Measurements from ENCODE around the gene ZNF474. TPM values are rescaled to one million over a fixed set of nuclear protein-coding genes. Genes with fewer than 3 reads are reported as not detected.

Gene ZNF474
- total RNA-seq, 2 experiments from 2014 or later: not detected

DNA sequence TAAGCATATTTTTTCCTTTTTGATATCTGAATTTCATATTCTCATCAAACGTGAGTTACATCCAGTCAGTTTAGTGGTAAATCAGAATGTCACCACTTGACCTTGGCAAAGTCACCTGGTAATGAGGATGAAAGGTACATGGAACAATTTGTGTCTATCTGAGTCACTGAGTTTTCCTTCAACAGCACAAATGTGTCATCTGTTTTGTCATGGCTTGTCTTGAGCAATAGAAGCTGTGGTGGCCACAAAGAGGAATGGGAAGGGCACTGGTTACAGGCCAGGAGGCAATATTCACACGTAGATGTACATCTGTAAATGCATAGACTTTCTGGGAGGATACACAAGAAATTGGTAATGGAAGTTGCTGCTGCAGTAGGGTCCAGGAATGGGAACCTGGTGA, 8.4 kb upstream of the ZNF474 start:
- ATAC-seq (peak; percentile 36), DNase-seq (no peak)
- no peaks in the 10 kb centered on the region for H3K36me3 Mint-ChIP-seq (ENCODE audit: low read depth)
- H3K4me1 Mint-ChIP-seq: peaks cover 3% of the 10 kb centered on the region
- H3K9me3 Mint-ChIP-seq (ENCODE audit: low read depth): no peaks in the 10 kb centered on the region
- CTCF ChIA-PET: no interaction called here
- intact Hi-C loops (cut with DNase I, micrococcal nuclease): no loop called here
- H3K27ac Mint-ChIP-seq: no peak overlapping the region
- POLR2A ChIA-PET: no interaction called here
- peaks cover 11% of the 10 kb centered on the region for H3K27me3 Mint-ChIP-seq
- no peak overlapping the region for H3K4me3 Mint-ChIP-seq

DNA sequence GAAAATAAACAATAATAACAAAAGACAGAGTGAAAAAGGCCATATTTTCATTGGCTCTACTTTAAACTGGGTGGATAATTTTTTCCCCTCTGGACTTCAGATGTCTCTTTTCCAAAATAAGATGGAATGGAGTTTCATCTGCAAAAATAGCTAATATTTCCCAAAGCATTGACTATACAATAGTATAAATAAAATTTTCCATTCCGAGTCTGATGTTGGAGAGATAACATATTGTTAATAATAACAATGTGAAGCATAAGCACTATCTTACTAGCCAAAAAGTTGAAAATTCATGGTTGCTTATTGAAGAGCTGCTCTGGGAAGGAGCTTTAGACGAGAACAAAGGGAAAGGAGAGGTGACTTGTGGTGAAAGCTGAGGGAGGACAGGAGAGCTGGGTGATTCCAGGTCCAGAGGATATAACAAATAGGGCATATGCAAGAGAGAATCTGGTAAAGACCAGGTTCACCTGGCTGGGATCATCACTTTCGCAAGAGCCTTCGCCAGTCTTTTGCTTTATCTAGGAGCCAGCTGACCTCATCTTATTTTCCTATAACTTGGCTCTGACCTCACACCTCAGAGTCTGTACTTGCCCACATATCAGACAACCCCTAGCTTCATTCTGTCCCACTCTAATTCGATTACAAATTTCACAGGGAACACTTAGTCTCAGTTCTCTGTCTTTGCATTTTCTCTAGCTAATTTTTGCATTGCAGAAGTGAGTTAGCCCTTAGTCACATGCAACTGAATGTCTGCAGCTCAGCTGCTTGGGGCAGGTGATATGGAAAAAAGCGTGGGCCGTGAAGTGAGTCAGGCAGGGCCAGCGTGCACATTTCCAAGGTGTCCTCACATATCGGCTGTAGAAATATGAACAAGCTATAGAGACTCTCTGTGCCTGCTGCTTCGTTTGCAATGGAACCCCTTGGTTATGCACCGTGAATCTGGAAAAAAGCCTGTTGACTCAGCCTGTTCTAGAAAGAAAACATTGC, 7.6 kb upstream of the ZNF474 start:
- DNase-seq (peak; percentile 22), ATAC-seq (no peak)
- intact Hi-C loops (cut with DNase I, micrococcal nuclease): no loop called here
- no peak overlapping the region for H3K27ac Mint-ChIP-seq
- peaks cover 3% of the 10 kb centered on the region for H3K4me1 Mint-ChIP-seq
- H3K27me3 Mint-ChIP-seq: peaks cover 11% of the 10 kb centered on the region
- H3K4me3 Mint-ChIP-seq: no peak overlapping the region
- H3K9me3 Mint-ChIP-seq (ENCODE audit: low read depth): no peaks in the 10 kb centered on the region
- CTCF ChIA-PET: interaction anchor here (1.1 kb wide), 1 partner anchor 10 kb away, joined by 4 read pairs; no protein-coding TSS in a partner anchor
- POLR2A ChIA-PET: no interaction called here
- H3K36me3 Mint-ChIP-seq (ENCODE audit: low read depth): no peaks in the 10 kb centered on the region

DNA sequence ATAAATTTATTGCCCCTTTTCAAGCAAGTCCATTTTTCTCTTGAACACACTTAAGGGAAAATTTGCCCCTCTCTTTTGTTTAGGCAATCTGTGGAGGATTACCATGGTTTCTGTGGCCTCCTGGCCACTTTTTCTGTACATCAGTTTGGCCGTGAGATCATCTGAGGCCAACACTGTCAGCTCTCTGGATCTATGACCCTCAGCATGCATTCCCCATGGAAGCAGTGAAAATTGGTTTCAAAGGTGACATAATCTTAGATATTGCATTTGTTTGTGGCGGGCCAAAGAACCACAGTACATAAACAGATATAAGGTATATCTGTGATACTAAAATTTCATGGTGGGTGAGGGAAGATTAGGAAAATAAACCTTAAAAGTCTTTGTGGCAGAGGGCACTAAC, 4.6 kb upstream of the ZNF474 start:
- ATAC-seq (no peak), DNase-seq (no peak)
- CTCF ChIA-PET: interaction anchor here (0.7 kb wide), 1 partner anchor 12 kb away, joined by 4 read pairs; no protein-coding TSS in a partner anchor
- H3K36me3 Mint-ChIP-seq (ENCODE audit: low read depth): no peaks in the 10 kb centered on the region
- H3K4me1 Mint-ChIP-seq: peaks cover 3% of the 10 kb centered on the region
- peaks cover 8% of the 10 kb centered on the region for H3K27me3 Mint-ChIP-seq
- no peaks in the 10 kb centered on the region for H3K9me3 Mint-ChIP-seq (ENCODE audit: low read depth)
- H3K27ac Mint-ChIP-seq: no peak overlapping the region
- no peak overlapping the region for H3K4me3 Mint-ChIP-seq
- POLR2A ChIA-PET: no interaction called here
- intact Hi-C loops (cut with DNase I, micrococcal nuclease): no loop called here

DNA sequence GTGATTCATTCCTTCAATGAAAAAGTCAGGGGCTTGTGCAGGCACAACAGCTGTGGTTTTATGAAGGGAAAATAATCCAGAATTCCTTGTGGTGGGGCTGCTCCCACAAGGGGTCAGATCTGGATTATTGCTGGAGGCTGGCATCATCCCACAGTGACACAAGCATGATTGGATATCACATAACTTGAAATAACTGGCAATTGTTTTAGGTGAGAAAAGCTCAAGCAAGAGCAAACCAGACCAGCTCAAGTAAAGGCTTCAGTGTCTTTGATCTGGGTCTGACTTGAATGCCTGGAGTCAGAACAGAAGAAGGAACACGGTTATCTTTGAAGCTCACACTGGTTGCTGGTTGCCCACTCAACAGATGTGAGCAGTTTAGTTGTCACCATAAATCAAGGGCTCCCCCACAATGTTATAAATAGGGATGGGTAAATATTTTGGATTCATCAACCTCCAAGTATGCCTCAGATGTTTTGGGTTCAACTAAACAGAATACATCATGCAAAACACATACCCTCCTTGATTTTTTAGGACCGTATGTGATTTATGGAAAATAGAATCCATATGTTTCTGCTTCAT, 3.1 kb upstream of the ZNF474 start:
- no peaks in the 10 kb centered on the region for H3K9me3 Mint-ChIP-seq (ENCODE audit: low read depth)
- ChIA-PET POLR2A (no interaction called here), CTCF (interaction anchor here (0.8 kb wide), 1 partner anchor 30 kb away, joined by 4 read pairs; no protein-coding TSS in a partner anchor)
- no peak overlapping the region for H3K27ac Mint-ChIP-seq
- intact Hi-C loops (cut with DNase I, micrococcal nuclease): no loop called here
- no peaks in the 10 kb centered on the region for H3K4me1 Mint-ChIP-seq
- H3K4me3 Mint-ChIP-seq: no peak overlapping the region
- peaks cover 2% of the 10 kb centered on the region for H3K27me3 Mint-ChIP-seq
- DNase-seq: no peak
- no peaks in the 10 kb centered on the region for H3K36me3 Mint-ChIP-seq (ENCODE audit: low read depth)
- no peak for ATAC-seq

DNA sequence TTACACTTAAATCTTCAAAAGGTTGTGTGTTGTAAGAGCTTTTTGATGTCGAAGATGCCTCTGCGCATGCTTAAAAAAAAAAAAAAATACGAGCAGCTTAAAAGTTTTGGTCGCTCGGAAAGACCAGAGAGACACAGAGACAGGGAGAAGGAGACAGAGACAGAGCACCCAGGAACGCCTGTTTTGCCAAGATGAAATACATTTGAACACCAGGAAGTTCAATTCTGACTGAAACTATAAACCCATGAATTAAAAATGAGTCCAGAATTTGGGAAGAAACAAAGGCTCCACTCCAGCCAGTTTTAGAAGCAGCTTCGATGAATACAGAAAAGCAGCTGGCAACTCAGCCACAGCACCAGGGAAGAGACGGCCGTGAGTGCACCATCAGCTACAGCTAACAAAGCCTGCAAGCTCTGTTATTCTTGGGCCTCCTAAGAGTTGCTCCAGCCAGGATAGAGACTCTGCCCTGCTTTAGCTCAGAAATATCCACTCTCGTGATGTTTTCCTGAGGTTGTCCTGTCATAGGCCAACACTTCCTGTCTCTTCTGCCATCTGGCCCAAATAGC, 2.5 kb upstream of the ZNF474 start:
- Mint-ChIP-seq H3K4me3 (no peak overlapping the region), H3K36me3 (ENCODE audit: low read depth) (no peaks in the 10 kb centered on the region), H3K4me1 (no peaks in the 10 kb centered on the region), H3K27ac (no peak overlapping the region), H3K9me3 (ENCODE audit: low read depth) (no peaks in the 10 kb centered on the region), H3K27me3 (peaks cover 2% of the 10 kb centered on the region)
- intact Hi-C loops (cut with DNase I, micrococcal nuclease): no loop called here
- ChIA-PET CTCF (interaction anchor here (0.8 kb wide), 1 partner anchor 30 kb away, joined by 4 read pairs; no protein-coding TSS in a partner anchor), POLR2A (no interaction called here)
- ATAC-seq: no peak
- no peak for DNase-seq

DNA sequence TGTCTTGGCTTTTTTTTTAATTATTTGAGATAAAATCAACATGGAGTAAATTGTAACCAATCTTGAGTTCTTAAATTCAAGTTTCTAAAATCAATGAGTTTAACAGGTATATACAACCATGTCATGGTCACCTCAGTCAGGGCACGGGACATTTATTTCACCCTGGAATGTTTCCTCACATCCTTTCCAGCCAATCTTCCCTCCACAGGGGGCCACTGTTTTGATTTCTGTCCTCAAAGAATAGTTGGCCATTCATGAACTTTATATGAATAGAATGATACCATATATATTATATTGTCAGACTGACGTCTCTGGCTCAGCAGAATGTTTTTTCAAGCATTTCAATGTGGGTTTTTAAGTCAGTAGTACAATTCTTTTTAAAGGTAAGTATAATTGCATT, 806 bp downstream of the ZNF474 start:
- Mint-ChIP-seq H3K27me3 (peaks cover 2% of the 10 kb centered on the region), H3K4me3 (no peak overlapping the region), H3K4me1 (no peaks in the 10 kb centered on the region), H3K27ac (no peak overlapping the region), H3K9me3 (ENCODE audit: low read depth) (no peaks in the 10 kb centered on the region), H3K36me3 (ENCODE audit: low read depth) (no peaks in the 10 kb centered on the region)
- CTCF ChIA-PET: no interaction called here
- intact Hi-C loops (cut with DNase I, micrococcal nuclease): no loop called here
- DNase-seq: no peak
- ATAC-seq: no peak
- POLR2A ChIA-PET: no interaction called here

DNA sequence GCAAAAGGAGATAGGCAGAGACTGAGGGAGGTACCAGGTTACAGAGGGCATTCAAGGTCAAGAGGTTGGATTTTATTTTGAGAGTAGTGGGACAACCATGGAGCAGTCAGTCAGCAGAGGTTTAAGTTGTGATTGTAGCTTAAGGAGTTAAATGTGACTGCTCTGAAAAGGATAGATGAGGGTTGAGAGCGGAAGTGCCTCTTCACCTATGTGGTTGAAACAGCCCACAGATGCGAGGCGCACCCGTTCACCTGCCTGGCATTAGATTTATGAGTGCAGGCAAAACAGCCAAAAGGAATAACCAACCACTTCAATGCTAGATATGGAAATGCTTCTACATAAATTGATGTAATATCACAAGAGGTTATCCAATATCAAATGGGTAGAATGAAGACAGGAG, 8.4 kb downstream of the ZNF474 start:
- DNase-seq (peak; percentile 44), ATAC-seq (peak; percentile 53)
- Mint-ChIP-seq H3K27ac (no peak overlapping the region), H3K27me3 (no peaks in the 10 kb centered on the region), H3K36me3 (ENCODE audit: low read depth) (no peaks in the 10 kb centered on the region), H3K4me1 (peaks cover 17% of the 10 kb centered on the region), H3K4me3 (no peak overlapping the region), H3K9me3 (ENCODE audit: low read depth) (no peaks in the 10 kb centered on the region)
- intact Hi-C loops (cut with DNase I, micrococcal nuclease): no loop called here
- POLR2A ChIA-PET: no interaction called here
- CTCF ChIA-PET: no interaction called here

DNA sequence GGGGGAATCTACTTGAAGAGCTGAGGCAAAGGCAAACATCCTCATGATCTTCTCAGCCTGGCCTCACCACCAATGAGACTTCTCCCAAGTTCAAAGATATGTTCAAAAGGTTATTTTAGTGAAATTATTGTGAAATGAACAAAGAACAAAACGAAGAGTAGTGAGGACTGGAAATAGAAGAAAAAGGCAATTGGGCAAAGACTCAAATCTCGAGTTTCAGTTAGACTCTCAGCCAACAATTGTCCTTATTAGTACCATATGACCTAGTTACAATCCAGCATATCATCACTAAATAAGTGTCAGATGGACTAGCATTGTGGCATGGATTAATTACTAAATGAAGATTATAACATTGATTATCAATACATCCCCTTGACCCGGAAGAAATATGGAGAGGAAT, 9.0 kb downstream of the ZNF474 start:
- H3K36me3 Mint-ChIP-seq (ENCODE audit: low read depth): no peaks in the 10 kb centered on the region
- ChIA-PET CTCF (no interaction called here), POLR2A (no interaction called here)
- no peak overlapping the region for H3K27ac Mint-ChIP-seq
- H3K9me3 Mint-ChIP-seq (ENCODE audit: low read depth): no peaks in the 10 kb centered on the region
- peaks cover 17% of the 10 kb centered on the region for H3K4me1 Mint-ChIP-seq
- no peaks in the 10 kb centered on the region for H3K27me3 Mint-ChIP-seq
- ATAC-seq (no peak), DNase-seq (no peak)
- intact Hi-C loops (cut with DNase I, micrococcal nuclease): no loop called here
- H3K4me3 Mint-ChIP-seq: no peak overlapping the region

DNA sequence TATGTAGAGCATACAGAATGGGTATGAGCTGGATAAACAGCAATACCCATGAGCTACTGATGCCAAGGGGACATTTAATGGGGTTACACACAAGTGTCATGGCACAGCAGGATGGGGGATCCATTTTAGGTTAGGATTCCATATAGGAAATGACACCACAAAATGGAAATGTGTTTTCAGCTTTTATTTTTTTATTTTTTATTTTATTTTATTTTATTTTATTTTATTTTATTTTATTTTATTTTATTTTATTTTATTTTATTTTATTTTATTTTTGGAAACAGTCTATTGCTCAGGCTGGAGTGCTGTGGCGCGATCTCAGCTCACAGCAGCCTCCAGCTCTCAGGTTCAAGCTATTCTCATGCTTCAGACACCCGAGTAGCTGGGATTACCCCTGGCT, 11.6 kb downstream of the ZNF474 start:
- peaks cover 17% of the 10 kb centered on the region for H3K4me1 Mint-ChIP-seq
- ATAC-seq: no peak
- no peak overlapping the region for H3K4me3 Mint-ChIP-seq
- DNase-seq: no peak
- H3K27ac Mint-ChIP-seq: no peak overlapping the region
- H3K27me3 Mint-ChIP-seq: no peaks in the 10 kb centered on the region
- intact Hi-C loops (cut with DNase I, micrococcal nuclease): no loop called here
- ChIA-PET POLR2A (interaction anchor here (0.6 kb wide), 1 partner anchor 1282 kb away, joined by 4 read pairs; the partner anchor contains the start of gene CEP120), CTCF (interaction anchor here (0.7 to 1.1 kb wide), 2 partner anchors 13 to 15 kb away, joined by 3 read pairs; no protein-coding TSS in a partner anchor)
- H3K36me3 Mint-ChIP-seq (ENCODE audit: low read depth): no peaks in the 10 kb centered on the region
- H3K9me3 Mint-ChIP-seq (ENCODE audit: low read depth): no peaks in the 10 kb centered on the region

DNA sequence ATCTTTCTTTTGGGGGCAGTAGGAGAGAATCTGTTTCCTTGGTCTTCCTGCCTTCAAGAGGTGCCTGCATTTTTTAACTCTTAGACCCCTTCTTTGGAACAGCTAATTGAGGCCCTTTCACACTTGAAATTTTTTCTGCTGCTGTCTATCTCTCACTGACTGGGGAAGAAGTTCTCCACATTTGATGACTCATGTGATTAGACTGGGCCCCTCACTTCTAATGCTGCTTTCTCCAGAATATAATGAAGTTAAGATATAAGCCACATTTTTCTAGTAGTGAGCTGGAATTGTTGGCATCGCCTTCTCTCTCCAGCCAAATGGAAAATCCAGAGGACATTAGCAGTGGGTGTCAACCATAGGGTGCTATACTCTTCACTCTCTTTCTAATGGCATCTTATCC, 12.4 kb downstream of the ZNF474 start:
- ChIA-PET POLR2A (no interaction called here), CTCF (no interaction called here)
- intact Hi-C loops (cut with DNase I, micrococcal nuclease): no loop called here
- Mint-ChIP-seq H3K27me3 (no peaks in the 10 kb centered on the region), H3K36me3 (ENCODE audit: low read depth) (no peaks in the 10 kb centered on the region), H3K27ac (no peak overlapping the region), H3K9me3 (ENCODE audit: low read depth) (no peaks in the 10 kb centered on the region), H3K4me3 (no peak overlapping the region), H3K4me1 (peaks cover 17% of the 10 kb centered on the region)
- DNase-seq (no peak), ATAC-seq (no peak)

DNA sequence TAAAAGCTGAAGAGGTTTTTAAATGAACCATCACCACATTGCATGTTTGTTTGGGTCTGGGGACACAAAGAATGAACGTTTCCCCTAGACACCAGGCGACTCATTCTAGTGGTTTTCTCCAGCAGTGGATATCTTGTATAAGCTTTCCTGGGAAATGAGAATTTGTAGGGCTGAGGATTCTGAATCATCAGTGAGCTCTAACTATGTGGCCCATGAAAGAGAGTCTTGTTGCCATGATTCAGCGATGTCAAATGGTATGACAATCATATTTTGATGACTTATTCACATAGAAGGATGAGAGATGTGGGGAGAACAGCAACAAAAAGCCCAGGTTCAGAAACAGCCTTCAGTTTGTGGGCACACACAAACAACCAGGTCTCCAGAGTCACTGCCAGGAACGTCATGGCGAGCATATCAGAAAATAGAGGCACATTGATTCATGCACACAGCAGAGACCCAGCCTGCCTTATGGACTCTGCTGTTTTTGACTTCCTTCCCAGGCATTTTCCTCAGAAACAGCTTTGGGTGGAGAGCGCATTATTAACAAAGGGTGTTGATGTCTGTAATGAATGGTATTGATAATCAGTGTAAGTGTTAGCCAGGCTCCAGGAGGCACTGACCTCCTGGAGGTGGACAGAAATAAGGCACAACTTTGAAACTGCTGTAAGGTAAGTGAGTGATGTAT, 13.3 kb downstream of the ZNF474 start:
- H3K27me3 Mint-ChIP-seq: no peaks in the 10 kb centered on the region
- ChIA-PET POLR2A (no interaction called here), CTCF (interaction anchor here (0.6 to 1.1 kb wide), 2 partner anchors 49 to 120 kb away, joined by 3 read pairs; no protein-coding TSS in a partner anchor)
- intact Hi-C loops (cut with DNase I, micrococcal nuclease): no loop called here
- H3K36me3 Mint-ChIP-seq (ENCODE audit: low read depth): no peaks in the 10 kb centered on the region
- ATAC-seq: peak; percentile 47
- no peak for DNase-seq
- no peaks in the 10 kb centered on the region for H3K9me3 Mint-ChIP-seq (ENCODE audit: low read depth)
- peaks cover 10% of the 10 kb centered on the region for H3K4me1 Mint-ChIP-seq
- no peak overlapping the region for H3K4me3 Mint-ChIP-seq
- H3K27ac Mint-ChIP-seq: no peak overlapping the region
